Activated naive CD4-positive, alpha-beta T cell treated with anti-CD3 and anti-CD28 coated beads, Interleukin-2, amount 50 U/mL, for 72 hours (primary cell): ENCODE results near the gene SPTBN2. TPM values are rescaled to one million over a fixed set of nuclear protein-coding genes. Genes with fewer than 3 reads are reported as not detected.
A peak's percentile ranks its signal among the peaks of the same experiment; 100 is the strongest.

Experiments
- ATAC-seq, 2 donors: fragments of 150-1000 bp; cut with Tn5 transposase; 2 replicates each; pipeline ENCODE4 v1.10.0; 2021; ENCODE audit warnings: mild to moderate bottlenecking in 2 of 2, moderate library complexity in 2 of 2
- DNase-seq, 2 donors: peaks; one replicate each; pipeline ENCODE4 v3.0.0; 2021 to 2022; ENCODE audit warnings: low spot score in 2 of 2
- H3K27ac Mint-ChIP-seq, 2 donors: one replicate each; pipeline ENCODE4 v1.8.0; 2022; ENCODE audit warnings: mild to moderate bottlenecking in 2 of 2, mixed read lengths in 2 of 2
- H3K36me3 Mint-ChIP-seq, 2 donors: one replicate each; pipeline ENCODE4 v1.8.0; 2022; ENCODE audit warnings: mixed read lengths in 2 of 2
- H3K9me3 Mint-ChIP-seq, 2 donors: one replicate each; pipeline ENCODE4 v1.8.0; 2022; ENCODE audit warnings: mixed read lengths in 2 of 2
- total RNA-seq, 2 donors: library from RNA; stranded (reverse); gene quantifications; one replicate each; pipeline ENCODE4 v1.2.3, GENCODE V29; 2022

The SPTBN2 gene
- total RNA-seq, 2 donors from 2014 or later = 1.4 to 1.8 TPM

GRCh38 chr11:66694732-66695207, 34.2 kb downstream of the SPTBN2 start:
- ATAC-seq = peak; percentile 90 to 96
- H3K36me3 Mint-ChIP-seq = no peaks in the 10 kb centered on the region
- peak; percentile 82 to 89 for DNase-seq
- H3K27ac Mint-ChIP-seq = peak overlapping the region in 1 of 2 donors; percentile 12
- no peaks in the 10 kb centered on the region for H3K9me3 Mint-ChIP-seq

GRCh38 chr11:66694056-66694410, 35.0 kb downstream of the SPTBN2 start:
- DNase-seq (no peak), ATAC-seq (no peak)
- H3K9me3 Mint-ChIP-seq = no peaks in the 10 kb centered on the region
- no peaks in the 10 kb centered on the region for H3K36me3 Mint-ChIP-seq
- H3K27ac Mint-ChIP-seq = no peak overlapping the region

DNA sequence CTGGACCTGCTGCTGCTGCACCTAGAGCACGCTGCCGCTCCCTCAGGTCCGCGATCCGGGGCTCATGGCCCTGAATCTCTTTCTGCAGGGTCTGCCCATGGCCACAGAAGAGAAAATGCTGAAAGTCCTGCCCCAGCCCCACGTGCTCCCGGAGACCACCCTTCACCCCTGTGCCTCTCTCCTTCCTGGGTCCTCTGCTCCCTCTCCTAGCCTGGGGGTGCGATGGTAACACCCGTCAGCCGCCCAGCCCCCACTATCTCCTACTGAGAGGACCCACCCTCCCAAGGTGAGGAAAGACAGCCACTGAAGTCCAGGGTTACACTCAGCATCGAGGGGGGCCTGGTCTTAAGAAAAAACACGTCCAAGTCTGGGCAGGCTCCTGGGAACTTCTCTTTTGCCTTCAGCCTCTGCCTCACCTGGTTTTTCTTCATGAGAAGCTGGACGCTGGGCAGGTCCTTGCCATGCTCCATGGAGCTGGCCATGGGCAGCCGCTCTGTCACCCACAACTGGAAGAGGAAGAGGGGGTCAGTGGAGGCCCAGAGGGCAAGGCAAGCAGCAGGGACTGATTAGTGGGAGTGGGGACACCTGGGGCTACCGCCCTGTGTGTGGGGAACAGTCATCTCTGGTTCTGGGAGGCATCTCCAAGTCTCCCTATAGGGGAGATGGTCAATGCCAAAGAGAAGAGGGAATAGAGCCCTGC, 35.5 kb downstream of the SPTBN2 start:
- ATAC-seq = no peak
- peak overlapping the region in 1 of 2 donors; percentile 55 for H3K27ac Mint-ChIP-seq

GRCh38 chr11:66692871-66693331, 36.1 kb downstream of the SPTBN2 start:
- H3K36me3 Mint-ChIP-seq = no peaks in the 10 kb centered on the region
- ATAC-seq = no peak

More for the DNA sequence above, 35.5 kb downstream of the SPTBN2 start:
- H3K36me3 Mint-ChIP-seq = no peaks in the 10 kb centered on the region
- H3K9me3 Mint-ChIP-seq = no peaks in the 10 kb centered on the region
- DNase-seq = no peak

DNA sequence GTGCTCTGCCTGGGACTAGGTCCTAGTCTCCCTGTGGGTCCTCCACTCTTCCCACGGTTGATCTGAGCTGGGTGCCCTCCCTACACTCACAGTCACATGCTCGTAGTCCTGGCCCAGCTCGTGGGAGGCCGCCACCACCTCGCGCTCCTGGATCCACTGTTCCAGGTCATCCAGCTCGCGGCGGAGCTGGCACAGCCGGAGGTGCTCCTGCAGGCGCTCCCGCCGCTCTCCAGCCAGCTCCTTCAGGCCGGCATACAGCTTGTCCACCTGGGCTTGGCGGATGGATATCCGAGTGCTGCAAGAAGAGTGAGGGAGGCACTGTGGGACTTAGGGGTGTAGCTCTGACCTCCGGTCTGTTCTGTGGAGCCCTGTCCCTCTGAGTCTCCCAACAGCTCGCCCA, 36.6 kb downstream of the SPTBN2 start:
- Mint-ChIP-seq H3K9me3 (no peaks in the 10 kb centered on the region), H3K36me3 (no peaks in the 10 kb centered on the region), H3K27ac (no peak overlapping the region)
- DNase-seq (no peak), ATAC-seq (no peak)

More at GRCh38 chr11:66692871-66693331, 36.1 kb downstream of the SPTBN2 start:
- Mint-ChIP-seq H3K9me3 (no peaks in the 10 kb centered on the region), H3K27ac (no peak overlapping the region)
- no peak for DNase-seq

- Mint-ChIP-seq H3K36me3 (no peaks in the 10 kb centered on the region), H3K27ac (no peak overlapping the region), H3K9me3 (no peaks in the 10 kb centered on the region)
- ATAC-seq (no peak), DNase-seq (no peak)
Observed at GRCh38 chr11:66691311-66691980, 37.6 kb downstream of the SPTBN2 start.

GRCh38 chr11:66689661-66690590, 39.1 kb downstream of the SPTBN2 start:
- ATAC-seq = no peak
- H3K36me3 Mint-ChIP-seq = no peaks in the 10 kb centered on the region

GRCh38 chr11:66688561-66689534, 40.2 kb downstream of the SPTBN2 start:
- Mint-ChIP-seq H3K9me3 (no peaks in the 10 kb centered on the region), H3K27ac (no peak overlapping the region), H3K36me3 (no peaks in the 10 kb centered on the region)
- ATAC-seq (no peak), DNase-seq (no peak)

More at GRCh38 chr11:66689661-66690590, 39.1 kb downstream of the SPTBN2 start:
- no peaks in the 10 kb centered on the region for H3K9me3 Mint-ChIP-seq
- DNase-seq = no peak
- no peak overlapping the region for H3K27ac Mint-ChIP-seq

GRCh38 chr11:66687831-66688281, 41.2 kb downstream of the SPTBN2 start:
- Mint-ChIP-seq H3K27ac (no peak overlapping the region), H3K9me3 (no peaks in the 10 kb centered on the region), H3K36me3 (no peaks in the 10 kb centered on the region)
- ATAC-seq (no peak), DNase-seq (no peak)

GRCh38 chr11:66686801-66687750, 41.9 kb downstream of the SPTBN2 start:
- Mint-ChIP-seq H3K9me3 (no peaks in the 10 kb centered on the region), H3K27ac (no peak overlapping the region), H3K36me3 (no peaks in the 10 kb centered on the region)
- no peak for DNase-seq
- ATAC-seq = no peak

- no peaks in the 10 kb centered on the region for H3K9me3 Mint-ChIP-seq
- DNase-seq (no peak), ATAC-seq (no peak)
- H3K27ac Mint-ChIP-seq = peak overlapping the region in 1 of 2 donors; percentile 61
- no peaks in the 10 kb centered on the region for H3K36me3 Mint-ChIP-seq
Observed at GRCh38 chr11:66686100-66686785, 42.8 kb downstream of the SPTBN2 start.

DNA sequence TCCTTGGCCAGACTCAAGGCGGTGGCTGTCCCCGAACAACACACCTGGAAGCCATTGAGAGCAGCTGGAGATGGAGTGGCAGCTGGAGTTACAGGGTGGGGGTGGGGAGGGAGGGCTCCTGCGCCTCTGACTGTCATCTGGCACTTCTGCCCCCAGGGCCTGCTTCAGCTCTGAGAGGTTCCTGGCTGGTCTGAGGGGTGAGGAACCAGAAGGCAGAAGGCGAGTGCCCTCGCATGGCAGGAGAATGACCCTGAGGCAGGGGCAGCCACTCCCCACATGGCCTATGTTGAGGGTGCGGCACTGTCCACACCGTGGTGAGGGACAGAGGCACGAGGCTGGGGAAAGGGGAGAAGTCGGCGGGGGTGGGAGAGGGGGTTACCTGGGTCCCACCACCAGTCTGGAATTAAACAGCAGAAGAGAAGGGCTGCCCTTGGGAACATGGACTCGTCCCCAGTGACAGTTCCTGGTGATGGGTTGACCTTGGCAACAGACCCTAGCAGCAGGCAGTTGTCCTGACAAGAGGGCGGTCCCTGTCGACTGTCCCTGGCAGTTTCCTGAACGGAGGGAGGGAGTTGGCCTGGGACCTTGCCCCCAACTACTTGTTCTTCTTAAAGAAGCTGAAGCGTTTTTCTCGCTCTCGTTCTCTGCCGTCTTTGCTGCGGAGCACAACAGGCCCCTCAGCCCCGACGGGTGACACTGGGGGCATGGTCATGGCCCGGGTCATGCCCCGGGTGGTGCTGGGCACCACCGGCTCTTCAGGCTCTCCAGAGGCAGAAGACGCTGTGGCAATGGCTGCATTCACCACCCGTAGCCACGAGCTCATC, 43.5 kb downstream of the SPTBN2 start:
- H3K27ac Mint-ChIP-seq = peak overlapping the region in 1 of 2 donors; percentile 61
- DNase-seq (no peak), ATAC-seq (no peak)
- no peaks in the 10 kb centered on the region for H3K36me3 Mint-ChIP-seq
- no peaks in the 10 kb centered on the region for H3K9me3 Mint-ChIP-seq

DNA sequence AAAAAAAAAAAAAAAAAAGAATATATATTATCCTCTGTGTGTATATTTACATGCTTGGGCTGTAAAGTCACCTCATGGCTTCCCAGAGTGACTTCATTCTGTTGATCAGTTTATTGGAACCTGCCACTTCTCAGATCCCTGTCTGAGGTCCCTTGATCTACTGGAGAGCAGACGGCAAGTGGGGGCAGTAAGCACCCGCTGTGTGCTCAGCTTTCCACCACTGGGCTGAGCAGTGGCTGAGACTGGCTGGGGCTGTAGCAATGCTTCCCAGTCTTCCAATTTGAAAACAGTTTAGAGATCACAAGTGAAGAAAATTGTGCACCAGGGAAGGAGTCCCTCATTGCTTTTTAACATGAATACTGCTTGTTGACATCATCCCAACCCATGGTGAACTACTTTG, 44.4 kb downstream of the SPTBN2 start:
- Mint-ChIP-seq H3K36me3 (no peaks in the 10 kb centered on the region), H3K27ac (no peak overlapping the region), H3K9me3 (no peaks in the 10 kb centered on the region)
- DNase-seq (no peak), ATAC-seq (no peak)

- ATAC-seq (no peak), DNase-seq (peak in 1 of 2 donors; percentile 40)
- H3K27ac Mint-ChIP-seq = no peak overlapping the region
- H3K9me3 Mint-ChIP-seq = no peaks in the 10 kb centered on the region
- H3K36me3 Mint-ChIP-seq = no peaks in the 10 kb centered on the region
Observed at GRCh38 chr11:66683877-66684276, 45.1 kb downstream of the SPTBN2 start.
